OCI-LY3 (cell line): ENCODE measurements around the gene ADGRB3.

Source experiments
- H2AFZ ChIP-seq: fragments of 200-600, 300-600 bp; shearing (Covaris generic); 2 replicates; pipeline ENCODE4 v1.6.0; 2014; ENCODE audit warnings: antibody characterized with exemption, low read depth, low read length
- H3K27ac ChIP-seq: fragments of 200-600, 300-600 bp; sonication (generic); 2 replicates; pipeline ENCODE4 v1.5.1; 2014; ENCODE audit warnings: mild to moderate bottlenecking, low read length, moderate library complexity, mixed read lengths
- H3K27me3 ChIP-seq: fragments of 200-600, 300-600 bp; sonication (generic); 2 replicates; pipeline ENCODE4 v1.6.1; 2014; ENCODE audit warnings: low read depth, low read length, mixed read lengths
- H3K36me3 ChIP-seq: fragments of 200-600, 300-600 bp; sonication (generic); replicated peaks from 2 replicates; pipeline ENCODE3; 2014; ENCODE audit warnings: low read depth, low read length, mixed read lengths
- H3K4me1 ChIP-seq: fragments of 300-600, 200-600 bp; sonication (generic); 2 replicates; pipeline ENCODE4 v1.6.1; 2014; ENCODE audit warnings: low read length, mixed read lengths
- H3K4me2 ChIP-seq: fragments of 200-600, 300-600 bp; sonication (generic); 2 replicates; pipeline ENCODE4 v1.6.1; 2014; ENCODE audit warnings: low read length, mixed read lengths
- H3K4me3 ChIP-seq: fragments of 300-600, 200-600 bp; sonication (generic); 2 replicates; pipeline ENCODE4 v1.5.1; 2014; ENCODE audit warnings: antibody characterized with exemption, mild to moderate bottlenecking, low read length, moderate library complexity
- H3K79me2 ChIP-seq: fragments of 300-600, 200-600 bp; shearing (Covaris generic); 2 replicates; pipeline ENCODE4 v1.6.1; 2014; ENCODE audit warnings: mild to moderate bottlenecking, low read length, mixed read lengths
- H3K9ac ChIP-seq: fragments of 300-600, 200-600 bp; shearing (Covaris generic); 2 replicates; pipeline ENCODE4 v1.6.0; 2014; ENCODE audit warnings: mild to moderate bottlenecking, low read length, moderate library complexity
- H3K9me3 ChIP-seq: fragments of 200-600, 300-600 bp; shearing (Covaris generic); 2 replicates; pipeline ENCODE4 v1.6.1; 2014; ENCODE audit warnings: low read length, mixed read lengths; ENCODE audit not compliant: insufficient read depth
- H4K20me1 ChIP-seq: fragments of 200-600, 300-600 bp; sonication (generic); 2 replicates; pipeline ENCODE4 v1.6.1; 2016; ENCODE audit warnings: low read length, mixed read lengths; ENCODE audit not compliant: insufficient read depth
- CTCF ChIP-seq: fragments of 200-600, 300-600 bp; sonication (generic); IDR thresholded peaks from 2 replicates; pipeline ENCODE4 v1.5.1; 2014; ENCODE audit warnings: antibody characterized with exemption, low read length, low read depth
- EZH2phosphoT487 ChIP-seq: fragments of 200-600 bp; shearing (Covaris generic); IDR thresholded peaks from 2 replicates; pipeline ENCODE4 v1.6.1; 2018; ENCODE audit warnings: antibody characterized with exemption, mixed run types, low read depth

Gene ADGRB3

DNA sequence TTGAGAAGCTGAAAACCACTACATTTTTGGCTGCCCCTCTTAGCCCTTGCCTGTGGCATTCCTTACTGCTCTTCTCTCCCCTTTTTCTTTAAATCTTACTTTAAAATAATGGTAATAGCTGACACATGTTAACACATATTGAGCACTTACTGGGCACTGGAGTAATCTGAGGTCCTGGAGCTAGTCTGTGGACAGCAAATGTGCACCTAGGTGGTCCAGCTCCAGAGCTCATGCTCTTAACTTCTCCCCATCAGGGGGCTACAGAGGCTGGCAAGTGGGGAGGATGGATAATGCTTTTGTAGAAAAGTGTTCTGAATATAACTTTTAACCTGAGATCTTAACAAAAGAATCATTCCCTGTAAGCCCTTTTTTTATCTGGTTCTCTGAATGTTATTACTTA, 74.8 kb downstream of the ADGRB3 start:
- Histone ChIP-seq H3K4me1 (no peaks in the 10 kb centered on the region), H3K27me3 (no peaks in the 10 kb centered on the region), H3K9me3 (no peaks in the 10 kb centered on the region), H3K27ac (no peak overlapping the region), H3K79me2 (no peaks in the 10 kb centered on the region), H2AFZ (no peak overlapping the region), H3K36me3 (no peaks in the 10 kb centered on the region), H3K4me2 (no peak overlapping the region), H3K4me3 (no peak overlapping the region), H4K20me1 (no peaks in the 10 kb centered on the region), H3K9ac (no peak overlapping the region)
- TF ChIP-seq EZH2phosphoT487 (no peak), CTCF (no peak)

- Histone ChIP-seq H3K4me2 (no peak overlapping the region), H3K9ac (no peak overlapping the region), H3K4me1 (no peaks in the 10 kb centered on the region), H3K4me3 (no peak overlapping the region), H3K36me3 (no peaks in the 10 kb centered on the region), H3K27ac (no peak overlapping the region), H2AFZ (no peak overlapping the region), H4K20me1 (no peaks in the 10 kb centered on the region), H3K9me3 (no peaks in the 10 kb centered on the region), H3K27me3 (no peaks in the 10 kb centered on the region), H3K79me2 (no peaks in the 10 kb centered on the region)
- TF ChIP-seq EZH2phosphoT487 (no peak), CTCF (no peak)
Measured at GRCh38 chr6:68710496-68710895, 75.4 kb downstream of the ADGRB3 start.

- TF ChIP-seq CTCF = no peak
- TF ChIP-seq EZH2phosphoT487 = no peak
- no peak overlapping the region for H3K4me3 ChIP-seq
Measured at GRCh38 chr6:68710916-68711315, 75.8 kb downstream of the ADGRB3 start.

DNA sequence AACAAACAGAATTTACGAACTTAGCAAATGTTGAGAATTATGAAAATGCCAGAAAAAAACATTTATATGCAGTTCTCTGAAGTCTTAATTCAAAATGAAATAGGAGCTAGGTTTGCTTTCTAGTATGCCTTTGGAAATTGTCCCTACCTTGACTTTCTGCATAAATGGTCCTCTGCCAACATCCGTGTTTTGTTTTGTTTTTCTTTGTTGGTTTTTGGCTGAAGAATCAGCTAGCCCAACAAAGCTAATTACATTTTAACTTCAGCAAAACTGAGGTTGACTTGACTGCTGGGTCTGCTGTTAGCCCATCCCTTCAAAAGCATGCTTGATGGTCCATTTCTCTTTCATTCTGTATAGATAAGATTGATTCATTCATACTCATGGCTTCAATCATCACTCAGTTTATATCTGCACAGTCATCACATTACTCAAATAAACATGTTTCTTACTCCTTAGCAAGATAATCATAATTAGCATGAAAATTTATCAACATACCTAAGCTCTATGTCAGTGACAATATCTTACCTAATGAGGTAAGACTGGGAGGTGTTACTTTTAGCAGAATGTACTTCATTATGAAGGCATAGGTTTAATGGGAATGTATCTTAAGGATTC, 76.4 kb downstream of the ADGRB3 start:
- no peak overlapping the region for H2AFZ ChIP-seq
- H3K4me2 ChIP-seq = no peak overlapping the region
- no peak overlapping the region for H3K27ac ChIP-seq
- H3K27me3 ChIP-seq = no peaks in the 10 kb centered on the region
- no peaks in the 10 kb centered on the region for H3K79me2 ChIP-seq
- H4K20me1 ChIP-seq = no peaks in the 10 kb centered on the region
- TF ChIP-seq CTCF (no peak), EZH2phosphoT487 (no peak)
- no peaks in the 10 kb centered on the region for H3K36me3 ChIP-seq
- H3K4me3 ChIP-seq = no peak overlapping the region
- no peak overlapping the region for H3K9ac ChIP-seq
- no peaks in the 10 kb centered on the region for H3K4me1 ChIP-seq
- H3K9me3 ChIP-seq = no peaks in the 10 kb centered on the region

More at GRCh38 chr6:68710916-68711315, 75.8 kb downstream of the ADGRB3 start:
- H2AFZ ChIP-seq = no peak overlapping the region
- no peaks in the 10 kb centered on the region for H3K9me3 ChIP-seq
- H3K79me2 ChIP-seq = no peaks in the 10 kb centered on the region
- H3K4me1 ChIP-seq = no peaks in the 10 kb centered on the region
- no peaks in the 10 kb centered on the region for H3K27me3 ChIP-seq
- H4K20me1 ChIP-seq = no peaks in the 10 kb centered on the region
- no peak overlapping the region for H3K9ac ChIP-seq
- no peaks in the 10 kb centered on the region for H3K36me3 ChIP-seq
- no peak overlapping the region for H3K27ac ChIP-seq
- no peak overlapping the region for H3K4me2 ChIP-seq
